Fibroblast of lung (primary cell): ENCODE results near the gene TRAPPC2L.

Experiments
- EZH2 ChIP-seq: IDR thresholded peaks from 2 replicates; pipeline ENCODE4 v1.5.1; 2012; ENCODE audit warnings: low read length, control low read depth, mild to moderate bottlenecking; ENCODE audit errors: missing control alignments
- TF ChIP-seq, protein P1 (sequence below), 2 donors: IDR thresholded peaks in 1 of 2; conservative IDR thresholded peaks in 1 of 2; 1 replicate in 1 of 2; 2 replicates in 1 of 2; pipeline ENCODE4 v1.5.1; 2011 to 2012; ENCODE audit warnings: low read length in 2 of 2, control low read depth in 1 of 2, inconsistent platforms in 1 of 2, low read depth in 1 of 2, mild to moderate bottlenecking in 1 of 2

DNA sequence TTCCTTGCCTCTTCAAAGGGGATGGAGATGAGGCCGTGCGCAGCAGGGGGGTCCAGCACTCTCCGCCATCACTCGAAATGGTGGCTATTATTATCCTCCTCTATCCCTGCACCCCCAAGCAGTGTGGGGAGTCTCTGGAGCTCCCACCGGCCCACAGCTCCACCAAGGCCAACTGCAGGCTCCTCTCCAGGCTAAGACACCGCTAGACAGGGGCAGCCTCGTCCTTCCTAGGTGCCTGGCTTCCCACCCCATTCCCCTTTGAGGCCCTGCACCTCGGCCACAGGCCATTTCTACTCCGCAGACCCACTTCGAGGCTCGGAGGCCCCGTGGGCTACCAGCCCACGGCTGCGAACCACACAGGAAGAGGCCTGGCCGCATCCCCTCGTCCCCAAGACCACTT is 49.1 kb downstream of the TRAPPC2L start:
- TF ChIP-seq, protein P1, sequence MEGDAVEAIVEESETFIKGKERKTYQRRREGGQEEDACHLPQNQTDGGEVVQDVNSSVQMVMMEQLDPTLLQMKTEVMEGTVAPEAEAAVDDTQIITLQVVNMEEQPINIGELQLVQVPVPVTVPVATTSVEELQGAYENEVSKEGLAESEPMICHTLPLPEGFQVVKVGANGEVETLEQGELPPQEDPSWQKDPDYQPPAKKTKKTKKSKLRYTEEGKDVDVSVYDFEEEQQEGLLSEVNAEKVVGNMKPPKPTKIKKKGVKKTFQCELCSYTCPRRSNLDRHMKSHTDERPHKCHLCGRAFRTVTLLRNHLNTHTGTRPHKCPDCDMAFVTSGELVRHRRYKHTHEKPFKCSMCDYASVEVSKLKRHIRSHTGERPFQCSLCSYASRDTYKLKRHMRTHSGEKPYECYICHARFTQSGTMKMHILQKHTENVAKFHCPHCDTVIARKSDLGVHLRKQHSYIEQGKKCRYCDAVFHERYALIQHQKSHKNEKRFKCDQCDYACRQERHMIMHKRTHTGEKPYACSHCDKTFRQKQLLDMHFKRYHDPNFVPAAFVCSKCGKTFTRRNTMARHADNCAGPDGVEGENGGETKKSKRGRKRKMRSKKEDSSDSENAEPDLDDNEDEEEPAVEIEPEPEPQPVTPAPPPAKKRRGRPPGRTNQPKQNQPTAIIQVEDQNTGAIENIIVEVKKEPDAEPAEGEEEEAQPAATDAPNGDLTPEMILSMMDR (conservative IDR thresholded peaks at IDR 0.05 in 1 of 2, IDR thresholded peaks at IDR 0.05 in 1 of 2; ENCODE audit: low read depth in 1 of 2, low read length in 2 of 2), result no peak
- no peak for TF ChIP-seq EZH2
